ENCODE measurements around the gene FNDC7. TPM values are rescaled to one million over a fixed set of nuclear protein-coding genes. Genes with fewer than 3 reads are reported as not detected.

The FNDC7 gene
- total RNA-seq, 4 donors from 2014 or later: not detected

DNA sequence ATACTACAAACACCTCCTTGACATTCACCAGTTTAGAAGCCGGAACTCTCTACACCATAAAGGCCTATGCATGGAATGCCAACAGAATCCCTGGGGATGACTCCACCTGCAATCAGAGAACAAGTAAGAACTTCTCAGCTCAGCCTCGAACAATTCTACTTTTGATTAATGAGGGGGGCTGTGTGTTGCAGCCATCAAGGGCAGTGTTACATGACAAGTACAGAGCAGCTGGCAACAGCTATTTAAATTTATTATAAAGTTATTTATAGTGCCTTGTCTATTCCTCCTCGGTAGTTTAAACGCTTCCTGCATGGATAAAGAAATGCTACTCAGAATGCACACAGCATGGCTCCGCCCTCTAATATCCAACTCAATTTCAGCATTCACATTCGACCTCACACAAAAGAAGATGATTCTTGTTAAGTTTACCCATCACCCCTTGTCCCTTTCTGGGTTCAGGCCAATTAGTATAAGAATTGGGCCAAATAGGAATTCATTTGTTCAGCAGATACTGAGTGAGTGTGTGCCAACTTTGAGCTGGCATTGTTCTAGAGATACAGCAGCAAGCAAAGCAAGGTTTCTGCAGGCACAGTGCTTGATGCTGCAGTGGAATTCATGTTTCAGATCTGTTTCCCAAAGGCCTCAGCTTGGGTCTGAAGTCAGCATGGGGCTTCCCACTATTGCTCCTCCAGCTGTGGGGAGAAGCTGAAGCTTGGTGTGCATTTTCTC, 6.4 kb downstream of the FNDC7 start:
- TF ChIP-seq, protein P1, sequence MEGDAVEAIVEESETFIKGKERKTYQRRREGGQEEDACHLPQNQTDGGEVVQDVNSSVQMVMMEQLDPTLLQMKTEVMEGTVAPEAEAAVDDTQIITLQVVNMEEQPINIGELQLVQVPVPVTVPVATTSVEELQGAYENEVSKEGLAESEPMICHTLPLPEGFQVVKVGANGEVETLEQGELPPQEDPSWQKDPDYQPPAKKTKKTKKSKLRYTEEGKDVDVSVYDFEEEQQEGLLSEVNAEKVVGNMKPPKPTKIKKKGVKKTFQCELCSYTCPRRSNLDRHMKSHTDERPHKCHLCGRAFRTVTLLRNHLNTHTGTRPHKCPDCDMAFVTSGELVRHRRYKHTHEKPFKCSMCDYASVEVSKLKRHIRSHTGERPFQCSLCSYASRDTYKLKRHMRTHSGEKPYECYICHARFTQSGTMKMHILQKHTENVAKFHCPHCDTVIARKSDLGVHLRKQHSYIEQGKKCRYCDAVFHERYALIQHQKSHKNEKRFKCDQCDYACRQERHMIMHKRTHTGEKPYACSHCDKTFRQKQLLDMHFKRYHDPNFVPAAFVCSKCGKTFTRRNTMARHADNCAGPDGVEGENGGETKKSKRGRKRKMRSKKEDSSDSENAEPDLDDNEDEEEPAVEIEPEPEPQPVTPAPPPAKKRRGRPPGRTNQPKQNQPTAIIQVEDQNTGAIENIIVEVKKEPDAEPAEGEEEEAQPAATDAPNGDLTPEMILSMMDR (IDR thresholded peaks at IDR 0.05; ENCODE audit: low read depth): no peak

GRCh38 chr1:108719656-108720435, 7.1 kb downstream of the FNDC7 start:
- TF ChIP-seq, protein P1 (IDR thresholded peaks at IDR 0.05; ENCODE audit: low read depth): no peak

- TF ChIP-seq, protein P1 (IDR thresholded peaks at IDR 0.05; ENCODE audit: low read depth): no peak
Measured at GRCh38 chr1:108722292-108722691, 9.6 kb downstream of the FNDC7 start.

DNA sequence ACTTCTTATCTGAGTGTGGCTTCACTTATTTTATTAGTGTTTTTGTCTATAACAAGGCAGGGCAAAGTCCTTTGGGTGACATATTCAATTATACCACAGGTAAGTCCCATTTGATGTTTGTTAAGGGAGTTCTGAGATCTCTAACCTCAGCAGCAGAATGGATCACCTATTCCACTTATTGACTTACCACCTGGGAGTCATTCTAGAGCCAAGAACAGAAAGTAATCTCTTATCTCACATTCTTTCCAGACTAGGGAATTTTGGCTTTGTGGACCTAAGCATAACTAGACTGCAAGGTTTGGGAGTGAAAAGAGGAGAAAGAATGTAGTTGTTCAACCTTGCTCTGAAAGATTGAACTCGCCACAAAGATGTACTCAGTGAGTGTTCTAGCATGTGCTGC, 13.2 kb downstream of the FNDC7 start:
- TF ChIP-seq, protein P1 (IDR thresholded peaks at IDR 0.05; ENCODE audit: low read depth): no peak

- TF ChIP-seq, protein P1 (IDR thresholded peaks at IDR 0.05; ENCODE audit: low read depth): no peak
Measured at GRCh38 chr1:108728327-108728923, 15.7 kb downstream of the FNDC7 start.

GRCh38 chr1:108729481-108729880, 16.8 kb downstream of the FNDC7 start:
- TF ChIP-seq, protein P1 (IDR thresholded peaks at IDR 0.05; ENCODE audit: low read depth): no peak

- TF ChIP-seq, protein P1 (IDR thresholded peaks at IDR 0.05; ENCODE audit: low read depth): no peak
Measured at GRCh38 chr1:108732398-108732797, 19.7 kb downstream of the FNDC7 start.
